ENCODE data around the gene BAIAP2.

The BAIAP2 gene

DNA sequence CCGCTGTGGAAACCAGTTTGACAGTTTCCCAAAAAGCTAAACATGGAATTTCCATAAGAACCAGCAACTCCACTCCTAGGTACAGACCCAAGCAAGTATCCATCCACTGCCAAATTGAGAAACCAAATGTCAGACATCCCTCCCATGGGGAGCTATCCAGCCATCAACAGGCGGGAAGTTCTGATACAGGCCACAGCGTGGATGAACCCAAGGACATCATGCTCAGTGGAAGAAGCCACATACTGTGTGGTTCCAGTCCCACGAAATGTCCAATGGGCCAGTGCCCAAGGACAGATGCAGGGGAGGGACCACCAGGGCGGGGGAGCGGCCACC is 12.6 kb upstream of the BAIAP2 start:
- no peak for TF ChIP-seq TCF12 (IDR thresholded peaks at IDR 0.05; ENCODE audit: low read depth)

DNA sequence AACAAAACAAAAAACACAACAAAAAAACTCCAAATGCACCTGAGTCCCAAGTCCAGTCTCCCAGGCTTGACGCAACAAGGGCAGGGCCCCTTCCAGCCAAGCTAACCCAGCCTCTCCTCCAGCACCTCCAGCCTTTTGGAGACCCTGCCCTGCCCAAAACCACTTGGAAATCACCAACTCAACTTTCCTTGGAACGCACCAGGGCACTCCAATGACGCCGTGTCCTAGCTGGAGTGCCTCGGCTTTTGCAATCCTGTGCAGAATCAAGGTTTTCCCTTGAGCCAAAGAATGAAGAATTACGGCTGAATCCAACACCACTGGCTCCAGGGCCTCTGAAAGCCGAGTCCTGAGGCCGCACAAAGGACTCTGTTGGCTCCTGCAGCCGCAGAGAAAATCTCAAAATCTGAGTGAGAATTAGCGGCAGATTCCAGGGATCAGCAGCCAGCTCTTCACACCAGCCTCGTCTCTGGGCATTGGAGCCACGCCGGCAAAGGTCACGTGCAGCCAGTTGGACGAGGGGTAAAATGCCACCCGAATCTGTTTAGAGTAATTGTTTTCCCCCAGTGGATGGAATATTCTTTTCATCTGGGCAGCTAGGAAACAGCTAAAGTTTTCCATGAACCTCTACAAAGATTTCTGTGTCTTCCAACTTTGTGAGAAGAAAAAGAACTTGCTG is 9.7 kb upstream of the BAIAP2 start:
- TF ChIP-seq, protein P1, sequence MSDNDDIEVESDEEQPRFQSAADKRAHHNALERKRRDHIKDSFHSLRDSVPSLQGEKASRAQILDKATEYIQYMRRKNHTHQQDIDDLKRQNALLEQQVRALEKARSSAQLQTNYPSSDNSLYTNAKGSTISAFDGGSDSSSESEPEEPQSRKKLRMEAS (IDR thresholded peaks at IDR 0.05), result no peak
- TF ChIP-seq CREB1 (IDR thresholded peaks at IDR 0.05; ENCODE audit: low read depth) (no peak), NFIC (IDR thresholded peaks at IDR 0.05) (no peak), ZBTB7A (IDR thresholded peaks at IDR 0.05; ENCODE audit: low read depth) (no peak), RAD21 (IDR thresholded peaks at IDR 0.05; ENCODE audit: low read depth) (no peak), FOXM1 (IDR thresholded peaks at IDR 0.05; ENCODE audit: borderline replicate concordance, low read depth) (no peak), EGR1 (IDR thresholded peaks at IDR 0.05) (no peak), CEBPB (IDR thresholded peaks at IDR 0.05) (no peak), YY1 (IDR thresholded peaks at IDR 0.05; ENCODE audit: low read depth) (no peak), TCF12 (IDR thresholded peaks at IDR 0.05; ENCODE audit: low read depth) (no peak), TEAD4 (IDR thresholded peaks at IDR 0.05) (no peak), TAF1 (IDR thresholded peaks at IDR 0.05; ENCODE audit: low read depth) (no peak)
- TF ChIP-seq, protein P2, sequence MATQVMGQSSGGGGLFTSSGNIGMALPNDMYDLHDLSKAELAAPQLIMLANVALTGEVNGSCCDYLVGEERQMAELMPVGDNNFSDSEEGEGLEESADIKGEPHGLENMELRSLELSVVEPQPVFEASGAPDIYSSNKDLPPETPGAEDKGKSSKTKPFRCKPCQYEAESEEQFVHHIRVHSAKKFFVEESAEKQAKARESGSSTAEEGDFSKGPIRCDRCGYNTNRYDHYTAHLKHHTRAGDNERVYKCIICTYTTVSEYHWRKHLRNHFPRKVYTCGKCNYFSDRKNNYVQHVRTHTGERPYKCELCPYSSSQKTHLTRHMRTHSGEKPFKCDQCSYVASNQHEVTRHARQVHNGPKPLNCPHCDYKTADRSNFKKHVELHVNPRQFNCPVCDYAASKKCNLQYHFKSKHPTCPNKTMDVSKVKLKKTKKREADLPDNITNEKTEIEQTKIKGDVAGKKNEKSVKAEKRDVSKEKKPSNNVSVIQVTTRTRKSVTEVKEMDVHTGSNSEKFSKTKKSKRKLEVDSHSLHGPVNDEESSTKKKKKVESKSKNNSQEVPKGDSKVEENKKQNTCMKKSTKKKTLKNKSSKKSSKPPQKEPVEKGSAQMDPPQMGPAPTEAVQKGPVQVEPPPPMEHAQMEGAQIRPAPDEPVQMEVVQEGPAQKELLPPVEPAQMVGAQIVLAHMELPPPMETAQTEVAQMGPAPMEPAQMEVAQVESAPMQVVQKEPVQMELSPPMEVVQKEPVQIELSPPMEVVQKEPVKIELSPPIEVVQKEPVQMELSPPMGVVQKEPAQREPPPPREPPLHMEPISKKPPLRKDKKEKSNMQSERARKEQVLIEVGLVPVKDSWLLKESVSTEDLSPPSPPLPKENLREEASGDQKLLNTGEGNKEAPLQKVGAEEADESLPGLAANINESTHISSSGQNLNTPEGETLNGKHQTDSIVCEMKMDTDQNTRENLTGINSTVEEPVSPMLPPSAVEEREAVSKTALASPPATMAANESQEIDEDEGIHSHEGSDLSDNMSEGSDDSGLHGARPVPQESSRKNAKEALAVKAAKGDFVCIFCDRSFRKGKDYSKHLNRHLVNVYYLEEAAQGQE (IDR thresholded peaks at IDR 0.05; ENCODE audit: low read depth), result no peak
- TF ChIP-seq, protein P3, sequence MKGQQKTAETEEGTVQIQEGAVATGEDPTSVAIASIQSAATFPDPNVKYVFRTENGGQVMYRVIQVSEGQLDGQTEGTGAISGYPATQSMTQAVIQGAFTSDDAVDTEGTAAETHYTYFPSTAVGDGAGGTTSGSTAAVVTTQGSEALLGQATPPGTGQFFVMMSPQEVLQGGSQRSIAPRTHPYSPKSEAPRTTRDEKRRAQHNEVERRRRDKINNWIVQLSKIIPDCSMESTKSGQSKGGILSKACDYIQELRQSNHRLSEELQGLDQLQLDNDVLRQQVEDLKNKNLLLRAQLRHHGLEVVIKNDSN (IDR thresholded peaks at IDR 0.05), result no peak

DNA sequence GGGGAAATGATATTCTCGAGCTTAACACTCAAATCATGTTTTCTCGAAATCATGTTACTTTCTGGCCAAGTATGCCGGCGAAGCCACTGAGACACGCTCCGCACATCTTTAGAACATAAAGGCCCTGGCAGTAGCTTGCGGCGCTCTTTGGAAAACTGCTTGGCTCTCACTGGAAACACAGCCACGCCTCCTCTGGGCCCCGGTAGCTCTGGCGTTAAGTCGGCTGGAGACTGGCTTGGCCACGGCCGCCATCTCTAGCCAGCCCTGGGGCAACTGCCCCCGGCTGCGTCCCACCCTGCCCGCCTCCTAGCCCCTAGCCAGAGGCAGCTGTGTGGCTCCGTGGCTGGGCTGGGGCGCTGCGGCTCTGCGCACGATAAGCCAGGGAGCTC is 9.2 kb upstream of the BAIAP2 start:
- TF ChIP-seq TEAD4 (IDR thresholded peaks at IDR 0.05) (no peak), NFIC (IDR thresholded peaks at IDR 0.05) (no peak), CEBPB (IDR thresholded peaks at IDR 0.05) (no peak), YY1 (IDR thresholded peaks at IDR 0.05; ENCODE audit: low read depth) (no peak)
- TF ChIP-seq, protein P1 (IDR thresholded peaks at IDR 0.05), result no peak
- TF ChIP-seq, protein P2 (IDR thresholded peaks at IDR 0.05; ENCODE audit: low read depth), result no peak
- TF ChIP-seq, protein P3 (IDR thresholded peaks at IDR 0.05), result no peak

DNA sequence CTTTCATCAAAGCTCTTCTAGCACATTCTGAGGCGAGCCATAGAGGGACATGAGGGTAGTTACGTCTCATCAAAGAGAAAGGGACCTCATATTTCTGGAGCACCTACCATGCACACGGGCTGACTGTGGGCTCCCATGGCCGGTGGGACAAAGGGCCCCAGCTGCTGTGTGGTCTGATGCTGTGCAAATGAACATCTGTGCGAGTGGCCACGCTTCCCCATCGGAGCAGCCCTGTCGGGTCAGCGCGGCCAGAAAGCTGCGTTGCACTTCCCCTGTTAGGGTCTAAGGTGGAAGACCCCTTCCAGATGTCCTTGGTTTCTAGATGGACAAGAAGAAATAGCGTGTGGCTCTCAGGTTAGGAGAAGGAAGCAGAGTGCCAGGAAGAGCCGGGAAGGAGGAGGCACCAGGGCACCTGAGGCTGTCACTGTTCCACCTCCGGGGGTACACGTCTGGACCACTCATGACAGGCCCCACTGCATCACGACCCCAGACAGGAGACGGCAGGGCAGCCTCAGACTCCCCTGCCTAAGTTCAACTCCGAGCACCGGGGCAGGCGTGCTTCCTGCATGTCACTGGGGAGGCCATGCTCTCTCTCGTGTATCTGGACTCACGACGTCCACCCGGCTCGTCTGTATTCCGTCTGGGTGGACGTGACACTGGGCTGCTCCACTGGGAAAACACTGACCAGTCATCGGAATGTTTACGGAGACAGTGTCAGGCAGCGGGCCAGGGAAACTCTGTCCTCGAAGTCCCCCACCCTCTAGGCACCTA is 8.5 kb upstream of the BAIAP2 start:
- TF ChIP-seq EGR1 (IDR thresholded peaks at IDR 0.05) (no peak), ZBTB7A (IDR thresholded peaks at IDR 0.05; ENCODE audit: low read depth) (no peak), CREB1 (IDR thresholded peaks at IDR 0.05; ENCODE audit: low read depth) (no peak), RAD21 (IDR thresholded peaks at IDR 0.05; ENCODE audit: low read depth) (no peak), NFIC (IDR thresholded peaks at IDR 0.05) (no peak), TCF12 (IDR thresholded peaks at IDR 0.05; ENCODE audit: low read depth) (no peak), FOXM1 (IDR thresholded peaks at IDR 0.05; ENCODE audit: borderline replicate concordance, low read depth) (no peak), EP300 (IDR thresholded peaks at IDR 0.05; ENCODE audit: borderline replicate concordance) (no peak)
- TF ChIP-seq, protein P2 (IDR thresholded peaks at IDR 0.05; ENCODE audit: low read depth), result no peak
- TF ChIP-seq, protein P1 (IDR thresholded peaks at IDR 0.05), result no peak

Data from Ishikawa (cell line).